Mesenchymal stem cell (in vitro differentiated cells and primary cell): Measurements from ENCODE around the gene CENPP.

Experiments used
- DNase-seq: peaks from one replicate; pipeline ENCODE4 v3.0.0-alpha.2; 2013
- H2AFZ ChIP-seq: one replicate; pipeline ENCODE4 v1.6.1; 2013; ENCODE audit warnings: low read depth, mild to moderate bottlenecking, control low read depth, inconsistent platforms, low read length, moderate library complexity
- H2AK5ac ChIP-seq: 2 replicates; pipeline ENCODE4 v1.6.1; 2013; ENCODE audit warnings: low read length, moderate library complexity, mild to moderate bottlenecking, inconsistent platforms; ENCODE audit not compliant: severe bottlenecking
- H2BK120ac ChIP-seq: one replicate; pipeline ENCODE4 v1.6.1; 2013; ENCODE audit warnings: low read depth, mild to moderate bottlenecking, inconsistent platforms, low read length, moderate library complexity
- H2BK12ac ChIP-seq, 2 experiments: one replicate each; pipeline ENCODE4 v1.6.1; 2013; ENCODE audit warnings: inconsistent platforms in 2 of 2, low read length in 2 of 2, mild to moderate bottlenecking in 2 of 2, moderate library complexity in 2 of 2, control low read depth in 1 of 2
- H2BK15ac ChIP-seq: one replicate; pipeline ENCODE4 v1.6.1; 2013; ENCODE audit warnings: mild to moderate bottlenecking, low read depth, inconsistent platforms; ENCODE audit not compliant: poor library complexity, severe bottlenecking
- H2BK5ac ChIP-seq: 2 replicates; pipeline ENCODE4 v1.6.1; 2013; ENCODE audit warnings: low read depth, mild to moderate bottlenecking, low read length, control low read depth, inconsistent platforms; ENCODE audit not compliant: poor library complexity, severe bottlenecking
- H3K14ac ChIP-seq, 2 experiments: one replicate each; pipeline ENCODE4 v1.6.1; 2013; ENCODE audit warnings: inconsistent platforms in 2 of 2, low read length in 2 of 2, control low read depth in 1 of 2, mild to moderate bottlenecking in 1 of 2, moderate library complexity in 1 of 2
- H3K18ac ChIP-seq, 2 experiments: one replicate each; pipeline ENCODE4 v1.6.1; 2013; ENCODE audit warnings: inconsistent platforms in 2 of 2, low read length in 2 of 2, control low read depth in 1 of 2, low read depth in 1 of 2, mild to moderate bottlenecking in 1 of 2
- H3K23ac ChIP-seq, 2 experiments: one replicate each; pipeline ENCODE4 v1.6.1; 2013; ENCODE audit warnings: inconsistent platforms in 2 of 2, low read length in 2 of 2, mild to moderate bottlenecking in 2 of 2, moderate library complexity in 2 of 2, control low read depth in 1 of 2
- H3K27ac ChIP-seq: 2 replicates; pipeline ENCODE4 v1.5.1; 2013; ENCODE audit warnings: mild to moderate bottlenecking, moderate library complexity, low read length, control low read depth, inconsistent platforms; ENCODE audit not compliant: poor library complexity, severe bottlenecking
- H3K27me3 ChIP-seq, 2 experiments: 2 replicates each; pipeline versions ENCODE4 v1.6.1 to v1.7.0; 2013; ENCODE audit warnings: low read length in 2 of 2, mild to moderate bottlenecking in 2 of 2, moderate library complexity in 2 of 2, control low read depth in 1 of 2, inconsistent platforms in 1 of 2; ENCODE audit not compliant: control insufficient read depth in 1 of 2, insufficient read depth in 1 of 2
- H3K36me3 ChIP-seq, 2 experiments: 2 replicates each; pipeline versions ENCODE4 v1.6.1 to v1.7.0; 2013; ENCODE audit warnings: low read length in 2 of 2, control low read depth in 1 of 2, inconsistent platforms in 1 of 2, low read depth in 1 of 2, mild to moderate bottlenecking in 1 of 2; ENCODE audit not compliant: insufficient read depth in 2 of 2, control insufficient read depth in 1 of 2
- H3K4ac ChIP-seq, 2 experiments: one replicate each; pipeline ENCODE4 v1.6.1; 2013; ENCODE audit warnings: inconsistent platforms in 2 of 2, low read length in 2 of 2, mild to moderate bottlenecking in 2 of 2, moderate library complexity in 2 of 2, control low read depth in 1 of 2, low read depth in 1 of 2
- H3K4me1 ChIP-seq: 2 replicates; pipeline ENCODE4 v1.6.1; 2013; ENCODE audit warnings: low read depth, low read length, control low read depth; ENCODE audit not compliant: control insufficient read depth, insufficient read depth
- H3K4me2 ChIP-seq: 2 replicates; pipeline ENCODE4 v1.6.1; 2013; ENCODE audit warnings: low read length, mild to moderate bottlenecking, inconsistent platforms; ENCODE audit not compliant: poor library complexity, severe bottlenecking
- H3K4me3 ChIP-seq, 2 experiments: 2 replicates each; pipeline versions ENCODE4 v1.5.1 to v1.7.0; 2013; ENCODE audit warnings: low read length in 2 of 2, mild to moderate bottlenecking in 2 of 2, control low read depth in 1 of 2, low read depth in 1 of 2; ENCODE audit not compliant: insufficient read depth in 1 of 2
- H3K79me1 ChIP-seq: replicated peaks from 2 replicates; pipeline ENCODE4 v1.6.1; 2013; ENCODE audit warnings: mild to moderate bottlenecking, control low read depth, low read length, inconsistent platforms; ENCODE audit not compliant: poor library complexity, severe bottlenecking
- H3K9ac ChIP-seq: 2 replicates; pipeline ENCODE4 v1.7.0; 2013; ENCODE audit warnings: mild to moderate bottlenecking, low read length, moderate library complexity
- H3K9me3 ChIP-seq: 2 replicates; pipeline ENCODE4 v1.7.0; 2013; ENCODE audit warnings: mild to moderate bottlenecking, low read length; ENCODE audit not compliant: control insufficient read depth
- H4K8ac ChIP-seq: one replicate; pipeline ENCODE4 v1.6.1; 2013; ENCODE audit warnings: inconsistent platforms, mild to moderate bottlenecking, low read length, moderate library complexity
- H4K91ac ChIP-seq: one replicate; pipeline ENCODE4 v1.6.1; 2013; ENCODE audit warnings: mild to moderate bottlenecking, low read length, inconsistent platforms
- WGBS: methylation state at CpG from one replicate; pipeline ENCODE4 v1.1.7; 2013; ENCODE audit warnings: mixed read lengths; 5-methylcytosine and 5-hydroxymethylcytosine counted together

The CENPP gene

GRCh38 chr9:92426501-92427145 lies 100.9 kb downstream of the CENPP start:
- Histone ChIP-seq H2BK15ac (no peak overlapping the region), H3K27ac (no peak overlapping the region), H3K27me3 (no peaks in the 10 kb centered on the region), H2BK12ac (no peak overlapping the region), H4K91ac (no peak overlapping the region), H4K8ac (no peak overlapping the region), H2AFZ (no peak overlapping the region), H3K9me3 (no peaks in the 10 kb centered on the region), H3K9ac (peak overlapping the region; percentile 76), H2BK120ac (no peak overlapping the region), H3K4me3 (no peak overlapping the region), H3K14ac (no peak overlapping the region), H2BK5ac (no peak overlapping the region), H3K36me3 (no peaks in the 10 kb centered on the region), H3K4ac (no peak overlapping the region), H3K18ac (no peak overlapping the region), H3K4me2 (no peak overlapping the region), H2AK5ac (no peak overlapping the region), H3K23ac (no peak overlapping the region), H3K79me1 (no peaks in the 10 kb centered on the region), H3K4me1 (no peaks in the 10 kb centered on the region)
- WGBS = 92% methylated on average over 5 of the region's 5 CpGs
- DNase-seq = no peak

- Histone ChIP-seq H3K27ac (no peak overlapping the region), H3K4me3 (no peak overlapping the region), H4K91ac (no peak overlapping the region)
Observed at GRCh38 chr9:92429836-92430235, 104.1 kb downstream of the CENPP start.

GRCh38 chr9:92432350-92432749 lies 106.6 kb downstream of the CENPP start:
- Histone ChIP-seq H4K8ac (no peak overlapping the region), H2BK5ac (no peak overlapping the region), H3K9me3 (no peaks in the 10 kb centered on the region), H3K18ac (no peak overlapping the region), H3K79me1 (no peaks in the 10 kb centered on the region), H3K4me2 (no peak overlapping the region), H2BK120ac (no peak overlapping the region), H3K23ac (no peak overlapping the region), H3K27me3 (no peaks in the 10 kb centered on the region), H3K4me1 (no peaks in the 10 kb centered on the region), H3K36me3 (no peaks in the 10 kb centered on the region), H4K91ac (no peak overlapping the region), H3K14ac (no peak overlapping the region), H3K4me3 (no peak overlapping the region), H3K4ac (no peak overlapping the region), H3K27ac (no peak overlapping the region), H2AFZ (no peak overlapping the region), H3K9ac (peak overlapping the region; percentile 64), H2BK12ac (no peak overlapping the region), H2AK5ac (no peak overlapping the region), H2BK15ac (no peak overlapping the region)
- 94% methylated on average over 4 of the region's 5 CpGs for WGBS
- no peak for DNase-seq

More at GRCh38 chr9:92429836-92430235, 104.1 kb downstream of the CENPP start:
- Histone ChIP-seq H2BK15ac (no peak overlapping the region), H3K36me3 (no peaks in the 10 kb centered on the region), H3K4me2 (no peak overlapping the region), H3K23ac (no peak overlapping the region), H3K18ac (no peak overlapping the region), H4K8ac (no peak overlapping the region), H3K9ac (no peak overlapping the region), H2AK5ac (no peak overlapping the region), H3K4ac (no peak overlapping the region), H3K4me1 (no peaks in the 10 kb centered on the region), H2AFZ (no peak overlapping the region), H2BK12ac (no peak overlapping the region), H3K27me3 (no peaks in the 10 kb centered on the region), H2BK120ac (no peak overlapping the region), H3K9me3 (no peaks in the 10 kb centered on the region), H3K14ac (no peak overlapping the region), H3K79me1 (no peaks in the 10 kb centered on the region), H2BK5ac (no peak overlapping the region)
- DNase-seq = no peak
- WGBS = no CpG with 5 or more reads among the region's 2 CpGs

DNA sequence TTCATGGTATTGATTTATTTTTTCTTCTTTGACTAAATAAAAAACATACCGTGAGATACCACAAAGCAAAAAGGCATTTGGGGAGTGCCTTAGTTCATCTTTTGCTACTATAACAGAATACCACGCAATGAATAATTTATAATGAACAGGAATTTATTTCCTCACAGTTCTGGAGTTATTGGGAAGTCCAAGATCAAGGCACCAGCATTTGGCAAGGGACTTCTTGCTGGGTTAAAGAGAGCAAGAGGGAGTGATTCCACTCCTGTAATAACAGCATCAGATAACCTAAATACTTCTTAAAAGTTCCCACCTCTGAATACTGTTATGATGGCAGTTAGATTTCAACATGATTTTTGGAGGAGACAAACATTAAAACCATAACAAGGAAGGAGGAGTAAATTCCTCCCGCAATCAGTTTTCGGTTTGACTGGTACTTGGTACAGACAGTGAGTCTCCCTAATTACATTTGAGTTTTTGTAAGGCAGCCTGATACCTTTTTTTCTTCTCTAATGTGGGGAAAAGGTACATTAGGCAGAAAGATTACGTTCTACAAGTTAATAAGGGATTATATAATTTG lies 107.3 kb downstream of the CENPP start:
- H3K23ac ChIP-seq = no peak overlapping the region

More for the DNA sequence above, 107.3 kb downstream of the CENPP start:
- H3K4me3 ChIP-seq = no peak overlapping the region
- H3K14ac ChIP-seq = no peak overlapping the region
- no peak overlapping the region for H4K91ac ChIP-seq
- H2BK15ac ChIP-seq = no peak overlapping the region
- WGBS = 100% methylated on average over 2 of the region's 5 CpGs
- no peaks in the 10 kb centered on the region for H3K9me3 ChIP-seq
- no peak for DNase-seq
- H3K27ac ChIP-seq = no peak overlapping the region
- no peak overlapping the region for H3K18ac ChIP-seq
- H4K8ac ChIP-seq = no peak overlapping the region
- no peaks in the 10 kb centered on the region for H3K79me1 ChIP-seq
- H2AK5ac ChIP-seq = no peak overlapping the region
- H3K4me1 ChIP-seq = no peaks in the 10 kb centered on the region
- no peak overlapping the region for H2AFZ ChIP-seq
- no peak overlapping the region for H2BK5ac ChIP-seq
- H2BK120ac ChIP-seq = no peak overlapping the region
- no peak overlapping the region for H2BK12ac ChIP-seq
- no peak overlapping the region for H3K4me2 ChIP-seq
- no peak overlapping the region for H3K4ac ChIP-seq
- no peaks in the 10 kb centered on the region for H3K36me3 ChIP-seq
- peak overlapping the region; percentile 64 for H3K9ac ChIP-seq
- no peaks in the 10 kb centered on the region for H3K27me3 ChIP-seq
